Neural cell (in vitro differentiated cells): ENCODE data around the gene MUC12.

ENCODE experiments used
- CTCF ChIP-seq: fragments of 450-650 bp; IDR thresholded peaks from 2 replicates; pipeline ENCODE4 v1.5.1; 2014; ENCODE audit warnings: antibody characterized with exemption, mild to moderate bottlenecking, moderate library complexity; ENCODE audit not compliant: poor library complexity, severe bottlenecking
- EZH2 ChIP-seq: fragments of 200-600, 300-800 bp; shearing (Covaris generic), sonication (generic); IDR thresholded peaks from 2 replicates; pipeline ENCODE4 v1.6.1; 2014; ENCODE audit warnings: antibody characterized with exemption, low read length, borderline replicate concordance, mild to moderate bottlenecking; ENCODE audit not compliant: insufficient read depth, poor library complexity, severe bottlenecking
- POLR2AphosphoS5 ChIP-seq: IDR thresholded peaks from 2 replicates; pipeline ENCODE4 v1.6.1; 2012
- RAD21 ChIP-seq: fragments of 450-650 bp; conservative IDR thresholded peaks from 2 replicates; pipeline ENCODE4 v1.6.1; 2014; ENCODE audit warnings: antibody characterized with exemption, mild to moderate bottlenecking, moderate library complexity
- TF ChIP-seq, protein P1 (sequence below): IDR thresholded peaks from 2 replicates; pipeline ENCODE4 v1.6.1; 2012; ENCODE audit warnings: borderline replicate concordance

GRCh38 chr7:100942045-100942774 lies 27.2 kb upstream of the MUC12 start:
- TF ChIP-seq CTCF (no peak), RAD21 (no peak), EZH2 (no peak), POLR2AphosphoS5 (no peak)
- TF ChIP-seq, protein P1, sequence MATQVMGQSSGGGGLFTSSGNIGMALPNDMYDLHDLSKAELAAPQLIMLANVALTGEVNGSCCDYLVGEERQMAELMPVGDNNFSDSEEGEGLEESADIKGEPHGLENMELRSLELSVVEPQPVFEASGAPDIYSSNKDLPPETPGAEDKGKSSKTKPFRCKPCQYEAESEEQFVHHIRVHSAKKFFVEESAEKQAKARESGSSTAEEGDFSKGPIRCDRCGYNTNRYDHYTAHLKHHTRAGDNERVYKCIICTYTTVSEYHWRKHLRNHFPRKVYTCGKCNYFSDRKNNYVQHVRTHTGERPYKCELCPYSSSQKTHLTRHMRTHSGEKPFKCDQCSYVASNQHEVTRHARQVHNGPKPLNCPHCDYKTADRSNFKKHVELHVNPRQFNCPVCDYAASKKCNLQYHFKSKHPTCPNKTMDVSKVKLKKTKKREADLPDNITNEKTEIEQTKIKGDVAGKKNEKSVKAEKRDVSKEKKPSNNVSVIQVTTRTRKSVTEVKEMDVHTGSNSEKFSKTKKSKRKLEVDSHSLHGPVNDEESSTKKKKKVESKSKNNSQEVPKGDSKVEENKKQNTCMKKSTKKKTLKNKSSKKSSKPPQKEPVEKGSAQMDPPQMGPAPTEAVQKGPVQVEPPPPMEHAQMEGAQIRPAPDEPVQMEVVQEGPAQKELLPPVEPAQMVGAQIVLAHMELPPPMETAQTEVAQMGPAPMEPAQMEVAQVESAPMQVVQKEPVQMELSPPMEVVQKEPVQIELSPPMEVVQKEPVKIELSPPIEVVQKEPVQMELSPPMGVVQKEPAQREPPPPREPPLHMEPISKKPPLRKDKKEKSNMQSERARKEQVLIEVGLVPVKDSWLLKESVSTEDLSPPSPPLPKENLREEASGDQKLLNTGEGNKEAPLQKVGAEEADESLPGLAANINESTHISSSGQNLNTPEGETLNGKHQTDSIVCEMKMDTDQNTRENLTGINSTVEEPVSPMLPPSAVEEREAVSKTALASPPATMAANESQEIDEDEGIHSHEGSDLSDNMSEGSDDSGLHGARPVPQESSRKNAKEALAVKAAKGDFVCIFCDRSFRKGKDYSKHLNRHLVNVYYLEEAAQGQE: no peak
